A673 (cell line): ENCODE data around the gene TNFRSF25.

Experiments used
- EZH2 ChIP-seq: fragments of 200-600 bp; sonication (generic); IDR thresholded peaks from 2 replicates; pipeline ENCODE4 v1.6.1; 2017; ENCODE audit warnings: borderline replicate concordance, low read depth, mild to moderate bottlenecking, mixed read lengths, antibody characterized with exemption, low read length; ENCODE audit not compliant: poor library complexity, severe bottlenecking
- TF ChIP-seq, protein P1 (sequence below): fragments of 300-800, 200-600 bp; sonication (generic); conservative IDR thresholded peaks from 2 replicates; pipeline ENCODE4 v1.5.1; 2017; ENCODE audit warnings: low read depth, mild to moderate bottlenecking, antibody characterized with exemption, low read length, moderate library complexity, mixed read lengths

DNA sequence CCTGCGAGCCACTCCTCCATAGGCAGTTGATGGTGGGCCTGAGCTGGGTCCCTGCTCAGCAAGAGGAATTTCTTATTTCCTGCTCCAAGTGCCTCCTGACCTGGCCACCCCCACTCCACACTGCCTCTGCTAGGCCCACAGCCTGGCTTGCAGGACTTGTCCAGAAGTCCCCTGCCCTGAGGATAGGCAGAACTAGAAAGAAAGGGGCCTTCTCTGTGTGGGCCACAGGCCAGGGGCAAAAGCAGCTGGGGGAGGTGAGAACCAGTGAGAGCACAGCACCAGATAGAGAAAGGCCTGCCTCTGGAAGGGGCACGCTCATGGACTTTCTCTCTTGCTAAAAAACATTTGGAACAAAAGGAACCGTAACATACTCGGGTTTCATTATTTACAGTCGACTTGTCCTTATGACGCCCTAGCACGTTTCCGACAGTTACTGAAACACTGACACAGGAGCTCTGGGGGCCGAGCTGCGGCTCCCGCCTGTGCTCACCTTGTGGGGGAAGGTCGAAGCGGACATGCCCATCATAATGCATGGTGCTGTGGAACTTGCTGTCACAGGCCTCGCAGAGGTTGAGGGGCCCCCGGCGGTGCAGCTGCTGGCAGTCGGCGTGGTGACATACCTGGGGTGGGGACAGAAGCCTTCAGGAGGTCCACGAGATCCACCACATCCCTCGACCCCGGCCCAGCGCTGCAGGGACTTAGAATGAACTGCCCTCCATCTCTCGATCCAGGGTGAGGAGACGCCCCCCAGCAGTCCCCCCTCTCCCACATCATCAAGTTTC lies 11.3 kb upstream of the TNFRSF25 start:
- TF ChIP-seq, protein P1, sequence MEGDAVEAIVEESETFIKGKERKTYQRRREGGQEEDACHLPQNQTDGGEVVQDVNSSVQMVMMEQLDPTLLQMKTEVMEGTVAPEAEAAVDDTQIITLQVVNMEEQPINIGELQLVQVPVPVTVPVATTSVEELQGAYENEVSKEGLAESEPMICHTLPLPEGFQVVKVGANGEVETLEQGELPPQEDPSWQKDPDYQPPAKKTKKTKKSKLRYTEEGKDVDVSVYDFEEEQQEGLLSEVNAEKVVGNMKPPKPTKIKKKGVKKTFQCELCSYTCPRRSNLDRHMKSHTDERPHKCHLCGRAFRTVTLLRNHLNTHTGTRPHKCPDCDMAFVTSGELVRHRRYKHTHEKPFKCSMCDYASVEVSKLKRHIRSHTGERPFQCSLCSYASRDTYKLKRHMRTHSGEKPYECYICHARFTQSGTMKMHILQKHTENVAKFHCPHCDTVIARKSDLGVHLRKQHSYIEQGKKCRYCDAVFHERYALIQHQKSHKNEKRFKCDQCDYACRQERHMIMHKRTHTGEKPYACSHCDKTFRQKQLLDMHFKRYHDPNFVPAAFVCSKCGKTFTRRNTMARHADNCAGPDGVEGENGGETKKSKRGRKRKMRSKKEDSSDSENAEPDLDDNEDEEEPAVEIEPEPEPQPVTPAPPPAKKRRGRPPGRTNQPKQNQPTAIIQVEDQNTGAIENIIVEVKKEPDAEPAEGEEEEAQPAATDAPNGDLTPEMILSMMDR, result no peak
- TF ChIP-seq EZH2, result no peak
